IPS-18c (cell line): ENCODE results near the gene ZNF850.
"Not testable (repeated sequence)": the region's sequence is repeated elsewhere in the genome, so short reads cannot be mapped to it uniquely, and the experiment has no call there.

Source experiments
- H3K4me3 ChIP-seq: 2 replicates; pipeline ENCODE4 v1.7.0; 2013; ENCODE audit warnings: low read depth, mild to moderate bottlenecking, low read length, moderate library complexity; ENCODE audit not compliant: insufficient read depth
- H3K9me3 ChIP-seq: one replicate; pipeline ENCODE4 v1.6.1; 2013; ENCODE audit warnings: mild to moderate bottlenecking, low read length, moderate library complexity; ENCODE audit not compliant: control insufficient read depth, insufficient read depth

Gene ZNF850

GRCh38 chr19:36772311-36773222 lies at the start of gene ZNF850:
ZNF850 (minus strand) TSS chr19:36772807; CDS start chr19:36762606, 10,201 bp downstream.
- no peaks in the 10 kb centered on the region for H3K9me3 ChIP-seq

GRCh38 chr19:36821758-36822157 lies 49.2 kb upstream of the ZNF850 start:
- Histone ChIP-seq H3K4me3 (no peak overlapping the region), H3K9me3 (no peaks in the 10 kb centered on the region)

More at GRCh38 chr19:36772311-36773222, at the start of gene ZNF850:
- peak within 1 kb of the TSS; percentile 76 for H3K4me3 ChIP-seq

- no peak overlapping the region for H3K4me3 ChIP-seq
- peaks cover 2% of the 10 kb centered on the region for H3K9me3 ChIP-seq
Measured at GRCh38 chr19:36819130-36819630, 46.6 kb upstream of the ZNF850 start.

- H3K9me3 ChIP-seq = no peaks in the 10 kb centered on the region
- H3K4me3 ChIP-seq = no peak overlapping the region
Measured at GRCh38 chr19:36807029-36807428, 34.4 kb upstream of the ZNF850 start.

- Histone ChIP-seq H3K4me3 (no peak overlapping the region), H3K9me3 (no peaks in the 10 kb centered on the region)
Measured at GRCh38 chr19:36805364-36805763, 32.8 kb upstream of the ZNF850 start.

GRCh38 chr19:36797786-36798108 lies 25.1 kb upstream of the ZNF850 start:
- Histone ChIP-seq H3K9me3 (no peaks in the 10 kb centered on the region), H3K4me3 (no peak overlapping the region)

- no peak overlapping the region for H3K4me3 ChIP-seq
- no peaks in the 10 kb centered on the region for H3K9me3 ChIP-seq
Measured at GRCh38 chr19:36796714-36796992, 24.0 kb upstream of the ZNF850 start.

GRCh38 chr19:36791420-36792141 lies 19.0 kb upstream of the ZNF850 start:
- H3K4me3 ChIP-seq, H3K9me3 ChIP-seq: not testable (repeated sequence)

- no peak overlapping the region for H3K4me3 ChIP-seq
Measured at GRCh38 chr19:36775768-36776167, 3.2 kb upstream of the ZNF850 start.

GRCh38 chr19:36773223-36773579 lies 594 bp upstream of the ZNF850 start:
- no peaks in the 10 kb centered on the region for H3K9me3 ChIP-seq
- H3K4me3 ChIP-seq = peak overlapping the region; percentile 76

More at GRCh38 chr19:36775768-36776167, 3.2 kb upstream of the ZNF850 start:
- H3K9me3 ChIP-seq = no peaks in the 10 kb centered on the region

- no peaks in the 10 kb centered on the region for H3K9me3 ChIP-seq
- peak overlapping the region; percentile 76 for H3K4me3 ChIP-seq
Measured at GRCh38 chr19:36771261-36772231, 1.1 kb downstream of the ZNF850 start.

GRCh38 chr19:36750066-36750691 lies 22.4 kb downstream of the ZNF850 start:
- Histone ChIP-seq H3K9me3 (peaks cover 37% of the 10 kb centered on the region), H3K4me3 (no peak overlapping the region)

- H3K9me3 ChIP-seq = peaks cover 37% of the 10 kb centered on the region
- not testable (repeated sequence) for H3K4me3 ChIP-seq
Measured at GRCh38 chr19:36749613-36750012, 23.0 kb downstream of the ZNF850 start.

GRCh38 chr19:36748431-36749275 lies 24.0 kb downstream of the ZNF850 start:
- Histone ChIP-seq H3K9me3 (peaks cover 32% of the 10 kb centered on the region), H3K4me3 (no peak overlapping the region)

GRCh38 chr19:36747750-36748149 lies 24.9 kb downstream of the ZNF850 start:
- Histone ChIP-seq H3K4me3 (no peak overlapping the region), H3K9me3 (peaks cover 32% of the 10 kb centered on the region)

GRCh38 chr19:36745870-36746269 lies 26.7 kb downstream of the ZNF850 start:
- Histone ChIP-seq H3K9me3 (peaks cover 24% of the 10 kb centered on the region), H3K4me3 (no peak overlapping the region)
